H9 (cell line): Measurements from ENCODE around the gene GATA1. TPM values are rescaled to one million over a fixed set of nuclear protein-coding genes. Genes with fewer than 3 reads are reported as not detected.

Source experiments
- DNase-seq: peaks from one replicate; pipeline ENCODE4 v3.0.0-alpha.2; 2017
- H2AFZ ChIP-seq: one replicate; pipeline ENCODE4 v1.6.1; 2013; ENCODE audit warnings: mild to moderate bottlenecking, low read length, control low read depth, moderate library complexity
- H2AK5ac ChIP-seq: 2 replicates; pipeline ENCODE4 v1.6.1; 2013; ENCODE audit warnings: low read length, control low read depth, mixed read lengths; ENCODE audit not compliant: insufficient read length
- H2BK120ac ChIP-seq: one replicate; pipeline ENCODE4 v1.6.1; 2013; ENCODE audit warnings: low read depth, mild to moderate bottlenecking, low read length, control low read depth, inconsistent platforms; ENCODE audit not compliant: poor library complexity, severe bottlenecking
- H2BK12ac ChIP-seq: 2 replicates; pipeline ENCODE4 v1.6.1; 2013; ENCODE audit warnings: low read length, control low read depth, mixed read lengths, low read depth; ENCODE audit not compliant: insufficient read length
- H2BK15ac ChIP-seq: 2 replicates; pipeline ENCODE4 v1.6.1; 2013; ENCODE audit warnings: low read depth, low read length, control low read depth
- H2BK20ac ChIP-seq: one replicate; pipeline ENCODE4 v1.6.1; 2013; ENCODE audit warnings: low read depth, mild to moderate bottlenecking, low read length, control low read depth, inconsistent platforms; ENCODE audit not compliant: poor library complexity, severe bottlenecking
- H2BK5ac ChIP-seq: 2 replicates; pipeline ENCODE4 v1.6.1; 2013; ENCODE audit warnings: low read length, control low read depth, mixed read lengths; ENCODE audit not compliant: insufficient read length
- H3K14ac ChIP-seq: 2 replicates; pipeline ENCODE4 v1.6.1; 2013; ENCODE audit warnings: low read length, control low read depth; ENCODE audit not compliant: insufficient read depth
- H3K18ac ChIP-seq: 2 replicates; pipeline ENCODE4 v1.6.1; 2013; ENCODE audit warnings: low read depth, mild to moderate bottlenecking, mixed read lengths, low read length, control low read depth; ENCODE audit not compliant: insufficient read length
- H3K23ac ChIP-seq: 2 replicates; pipeline ENCODE4 v1.6.1; 2013; ENCODE audit warnings: low read length, control low read depth, mixed read lengths, low read depth; ENCODE audit not compliant: insufficient read length
- H3K23me2 ChIP-seq: 2 replicates; pipeline ENCODE4 v1.6.1; 2013; ENCODE audit warnings: low read depth, mild to moderate bottlenecking, mixed read lengths, low read length, control low read depth; ENCODE audit not compliant: insufficient read length, poor library complexity, severe bottlenecking
- H3K27ac ChIP-seq: 2 replicates; pipeline ENCODE4 v1.5.1; 2013; ENCODE audit warnings: low read length, control low read depth, mixed read lengths, low read depth; ENCODE audit not compliant: insufficient read length
- H3K27me3 ChIP-seq: 2 replicates; pipeline ENCODE4 v1.6.1; 2013; ENCODE audit warnings: low read length, control low read depth, inconsistent platforms; ENCODE audit not compliant: insufficient read depth
- H3K4ac ChIP-seq: 2 replicates; pipeline ENCODE4 v1.6.1; 2013; ENCODE audit warnings: low read depth, mild to moderate bottlenecking, control low read depth, inconsistent platforms, low read length, moderate library complexity
- H3K4me1 ChIP-seq: 2 replicates; pipeline ENCODE4 v1.6.1; 2013; ENCODE audit warnings: low read length, control low read depth, inconsistent platforms; ENCODE audit not compliant: insufficient read depth
- H3K4me2 ChIP-seq: 2 replicates; pipeline ENCODE4 v1.6.1; 2013; ENCODE audit warnings: low read length, control low read depth, mixed read lengths; ENCODE audit not compliant: insufficient read length, insufficient read depth
- H3K56ac ChIP-seq: 2 replicates; pipeline ENCODE4 v1.6.1; 2013; ENCODE audit warnings: low read depth, mild to moderate bottlenecking, mixed read lengths, low read length, control low read depth; ENCODE audit not compliant: insufficient read length
- H3K79me1 ChIP-seq: 2 replicates; pipeline ENCODE4 v1.6.1; 2013; ENCODE audit warnings: low read depth, mild to moderate bottlenecking, moderate library complexity, low read length, control low read depth, inconsistent platforms; ENCODE audit not compliant: insufficient read depth, poor library complexity, severe bottlenecking
- H3K79me2 ChIP-seq: 2 replicates; pipeline ENCODE4 v1.6.1; 2013; ENCODE audit warnings: low read length, control low read depth, inconsistent platforms; ENCODE audit not compliant: insufficient read depth
- H3K9ac ChIP-seq: 2 replicates; pipeline ENCODE4 v1.6.1; 2013; ENCODE audit warnings: low read length, control low read depth, mixed read lengths; ENCODE audit not compliant: insufficient read length; ENCODE audit errors: extremely low read depth
- H3K9me3 ChIP-seq: one replicate; pipeline ENCODE4 v1.6.1; 2013; ENCODE audit warnings: low read depth, low read length, inconsistent platforms; ENCODE audit not compliant: control insufficient read depth
- H3T11ph ChIP-seq: one replicate; pipeline ENCODE4 v1.6.1; 2013; ENCODE audit warnings: mild to moderate bottlenecking, low read length, control low read depth, inconsistent platforms
- H4K20me1 ChIP-seq: one replicate; pipeline ENCODE4 v1.6.1; 2013; ENCODE audit not compliant: control insufficient read depth, insufficient read length, insufficient read depth
- H4K5ac ChIP-seq: 2 replicates; pipeline ENCODE4 v1.6.1; 2013; ENCODE audit warnings: low read depth, mild to moderate bottlenecking, mixed read lengths, low read length, control low read depth; ENCODE audit not compliant: insufficient read length
- H4K8ac ChIP-seq: replicated peaks from 2 replicates; pipeline ENCODE4 v1.6.1; 2013; ENCODE audit warnings: low read length, control low read depth, mixed read lengths, low read depth; ENCODE audit not compliant: insufficient read length
- H4K91ac ChIP-seq: 2 replicates; pipeline ENCODE4 v1.6.1; 2013; ENCODE audit warnings: low read depth, mild to moderate bottlenecking, moderate library complexity, mixed read lengths, low read length, control low read depth; ENCODE audit not compliant: insufficient read length
- H3K27ac Mint-ChIP-seq, 3 experiments: 2 replicates in 2 of 3; 3 replicates in 1 of 3; pipeline ENCODE4 v1.8.0; 2020 to 2021; ENCODE audit warnings: mixed read lengths in 3 of 3, mild to moderate bottlenecking in 1 of 3, moderate library complexity in 1 of 3
- H3K27me3 Mint-ChIP-seq: 2 replicates; pipeline ENCODE4 v1.8.0; 2021; ENCODE audit warnings: low read depth, mild to moderate bottlenecking, moderate library complexity, mixed read lengths
- H3K36me3 Mint-ChIP-seq, 3 experiments: 2 replicates in 2 of 3; 3 replicates in 1 of 3; pipeline ENCODE4 v1.8.0; 2020 to 2021; ENCODE audit warnings: low read depth in 3 of 3, mixed read lengths in 3 of 3; ENCODE audit not compliant: insufficient read depth in 1 of 3
- H3K4me1 Mint-ChIP-seq, 2 experiments: 2 replicates each; pipeline ENCODE4 v1.8.0; 2020; ENCODE audit warnings: mixed read lengths in 2 of 2
- H3K4me3 Mint-ChIP-seq, 2 experiments: 2 replicates in 1 of 2; 3 replicates in 1 of 2; pipeline ENCODE4 v1.8.0; 2020 to 2021; ENCODE audit warnings: mild to moderate bottlenecking in 2 of 2, mixed read lengths in 2 of 2, moderate library complexity in 1 of 2
- H3K9me3 Mint-ChIP-seq, 2 experiments: 2 replicates in 1 of 2; 3 replicates in 1 of 2; pipeline ENCODE4 v1.8.0; 2020; ENCODE audit warnings: mild to moderate bottlenecking in 2 of 2, mixed read lengths in 2 of 2, moderate library complexity in 1 of 2
- CTCF ChIP-seq: fragments of 200-600 bp; sonication (generic); conservative IDR thresholded peaks from 3 replicates; pipeline ENCODE4 v1.8.0; 2021; ENCODE audit warnings: antibody characterized with exemption, mild to moderate bottlenecking
- WGBS: extraction: QIAGEN DNeasy Blood & Tissue Kit; methylation state at CpG from one replicate; pipeline ENCODE4 v1.1.7; 2013; ENCODE audit warnings: missing lambda C conversion rate, low lambda C conversion rate, mixed read lengths; ENCODE audit not compliant: insufficient read length; ENCODE audit errors: extremely low coverage; 5-methylcytosine and 5-hydroxymethylcytosine counted together
- total RNA-seq: library from RNA; stranded (reverse); gene quantifications from 2 replicates; pipeline ENCODE4 v1.2.1, GENCODE V29; 2021

GATA1 gene
- total RNA-seq, 1 experiment from 2014 or later: not detected

- H4K20me1 ChIP-seq: no peaks in the 10 kb centered on the region
- peaks cover 18% of the 10 kb centered on the region for H3K27me3 Mint-ChIP-seq
- no peak overlapping the region for H2BK120ac ChIP-seq
- H3K36me3 Mint-ChIP-seq: peaks cover 0 to 4% (median 3%) of the 10 kb centered on the region in 3 experiments; a peak in 3 of 7 replicates
- no peak for DNase-seq
- H4K5ac ChIP-seq: no peak overlapping the region
- H3K4me3 Mint-ChIP-seq: no peak overlapping the region
- H3K9ac ChIP-seq: no peak overlapping the region
- H3K4me1 ChIP-seq: no peaks in the 10 kb centered on the region
- no peak overlapping the region for H3T11ph ChIP-seq
- no peak overlapping the region for H3K23ac ChIP-seq
- no peak for TF ChIP-seq CTCF
- no peak overlapping the region for H3K4ac ChIP-seq
- no peak overlapping the region for H2AFZ ChIP-seq
- H3K4me2 ChIP-seq: no peak overlapping the region
- peaks cover 60 to 81% of the 10 kb centered on the region in 2 experiments for H3K9me3 Mint-ChIP-seq
- no peak overlapping the region for H4K8ac ChIP-seq
- no peak overlapping the region for H3K18ac ChIP-seq
- H3K4me1 Mint-ChIP-seq: 0 out of 4 replicates have a peak, but pooled peaks cover 0 to 3% of the 10 kb centered on the region in 2 experiments
- H2BK12ac ChIP-seq: no peak overlapping the region
- no peaks in the 10 kb centered on the region for H3K79me2 ChIP-seq
- no peak overlapping the region for H4K91ac ChIP-seq
- no peak overlapping the region for H3K14ac ChIP-seq
- H3K23me2 ChIP-seq: no peaks in the 10 kb centered on the region
- H3K27ac Mint-ChIP-seq: no peak overlapping the region
- peaks cover 14% of the 10 kb centered on the region for H3K9me3 ChIP-seq
- WGBS: no CpG with 5 or more reads among the region's 3 CpGs
- no peak overlapping the region for H3K56ac ChIP-seq
- no peak overlapping the region for H2AK5ac ChIP-seq
- no peak overlapping the region for H2BK5ac ChIP-seq
- H3K27ac ChIP-seq: no peak overlapping the region
- no peak overlapping the region for H2BK15ac ChIP-seq
- no peaks in the 10 kb centered on the region for H3K27me3 ChIP-seq
- no peaks in the 10 kb centered on the region for H3K79me1 ChIP-seq
- no peak overlapping the region for H2BK20ac ChIP-seq
These were observed 1.7 kb upstream of the GATA1 start for GRCh38 chrX:48784726-48785125.
